CMK (cell line): Measurements from ENCODE around the gene MRPS6.

Experiments
- DNase-seq: peaks from one replicate; pipeline ENCODE4 v3.0.0-alpha.2; 2010; ENCODE audit warnings: low read depth

Gene MRPS6

GRCh38 chr21:34071683-34072082, 1.7 kb upstream of the MRPS6 start:
- no peak for DNase-seq

GRCh38 chr21:34072145-34073031, 990 bp upstream of the MRPS6 start:
- no peak for DNase-seq

GRCh38 chr21:34073749-34074282, 438 bp downstream of the MRPS6 start:
- DNase-seq = peak; percentile 30

- DNase-seq = no peak
Observed at GRCh38 chr21:34074283-34075090, 1.1 kb downstream of the MRPS6 start.

DNA sequence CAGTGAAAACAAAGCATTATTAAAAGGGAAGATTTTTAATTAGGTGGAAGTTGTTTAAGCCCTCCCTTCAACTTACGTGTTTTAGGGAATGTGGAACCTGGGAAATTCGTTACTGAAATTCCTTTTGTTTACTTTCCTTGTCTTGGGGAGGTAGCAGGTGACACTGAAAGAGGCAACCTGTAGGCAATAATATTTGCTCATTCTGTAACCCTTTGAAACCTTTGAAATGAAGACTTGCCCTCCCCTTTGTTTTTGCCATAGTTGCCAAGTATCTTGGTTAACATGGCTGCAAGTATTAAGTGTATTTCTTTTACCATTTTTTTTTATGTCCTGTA, 1.7 kb downstream of the MRPS6 start:
- no peak for DNase-seq

DNA sequence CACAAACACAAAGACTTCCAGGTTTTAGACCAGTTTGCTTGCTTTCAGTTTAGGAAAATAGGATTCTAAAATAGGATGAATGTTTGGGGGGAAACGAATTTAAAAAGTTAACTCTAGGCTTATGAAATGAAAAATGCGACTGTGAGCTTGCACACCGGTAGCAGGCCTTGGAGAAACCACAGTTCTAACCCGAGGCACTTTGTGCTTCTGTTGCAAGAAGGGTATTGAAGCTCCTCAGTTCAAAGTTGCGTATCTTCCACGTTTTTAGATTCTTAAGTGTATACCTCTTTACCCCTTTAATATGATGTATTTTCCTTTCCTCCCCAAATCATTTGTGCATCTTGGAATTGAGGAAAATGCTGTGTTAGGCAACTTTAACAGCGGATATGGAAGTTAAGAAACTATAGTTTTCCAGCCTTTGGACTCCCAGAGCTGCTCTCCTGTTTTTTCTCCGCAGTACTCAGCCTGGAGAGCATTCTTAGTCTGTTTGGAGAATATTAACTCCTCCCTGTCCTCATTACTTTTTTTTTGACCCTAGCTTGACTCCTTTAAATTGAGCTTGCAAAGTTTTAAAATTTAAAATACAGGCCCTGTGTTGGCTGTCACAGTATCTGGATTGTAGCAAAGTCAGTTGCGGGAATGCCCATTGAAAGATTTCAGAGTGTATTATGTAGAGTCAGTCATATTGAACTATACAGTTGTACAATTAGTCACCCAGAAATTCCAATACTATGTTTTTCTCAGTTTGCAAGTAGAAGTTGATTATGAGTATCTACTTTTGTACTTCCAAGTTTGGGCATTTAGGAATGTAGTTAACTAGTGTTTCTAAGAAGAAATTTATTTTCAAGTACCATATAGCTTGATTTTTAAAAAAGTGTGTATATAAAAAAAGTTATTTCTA, 2.6 kb downstream of the MRPS6 start:
- no peak for DNase-seq

- no peak for DNase-seq
Observed at GRCh38 chr21:34076835-34077234, 3.5 kb downstream of the MRPS6 start.

GRCh38 chr21:34077888-34078287, 4.5 kb downstream of the MRPS6 start:
- no peak for DNase-seq

- DNase-seq = no peak
Observed at GRCh38 chr21:34078915-34079314, 5.5 kb downstream of the MRPS6 start.

DNA sequence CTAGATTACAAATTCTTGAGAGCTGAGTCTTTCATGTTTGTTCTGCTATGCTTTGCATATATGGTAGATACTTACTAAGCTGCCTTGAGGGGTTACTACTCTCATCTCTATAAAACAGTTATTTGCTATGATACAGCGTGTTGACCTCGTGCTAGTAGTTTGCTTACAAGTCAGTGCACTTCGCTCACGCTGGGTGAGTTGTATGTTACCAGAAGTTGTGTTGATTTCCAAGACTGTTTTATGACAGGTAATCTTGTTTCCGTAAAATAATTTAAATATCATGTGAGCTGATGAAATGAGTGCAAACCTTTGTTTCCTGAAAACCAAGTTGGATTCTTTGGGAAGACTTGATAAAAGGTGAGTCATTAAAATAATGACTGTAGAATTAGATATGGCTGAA, 7.3 kb downstream of the MRPS6 start:
- DNase-seq = no peak

- no peak for DNase-seq
Observed at GRCh38 chr21:34082769-34083168, 9.4 kb downstream of the MRPS6 start.

DNA sequence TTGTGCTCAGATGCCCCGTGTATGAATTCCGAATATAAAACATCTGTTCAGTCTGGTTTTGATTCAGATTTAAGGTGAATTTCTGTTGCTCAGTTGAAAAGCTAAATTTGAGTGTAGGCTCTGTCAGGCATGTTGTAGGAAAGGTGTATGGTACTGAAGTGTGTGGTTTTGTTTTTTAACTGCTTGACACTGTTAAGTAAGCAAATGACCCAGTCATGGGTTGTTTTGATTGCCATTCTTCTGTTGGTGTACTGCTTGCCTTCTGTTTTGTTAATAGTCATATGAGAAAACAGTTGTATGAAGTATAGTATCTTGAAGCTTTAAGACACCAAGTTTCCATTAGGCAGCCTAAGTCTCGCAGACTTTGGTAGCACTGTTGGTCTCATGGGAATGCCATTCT, 10.0 kb downstream of the MRPS6 start:
- DNase-seq = no peak

GRCh38 chr21:34085129-34085528, 11.8 kb downstream of the MRPS6 start:
- DNase-seq = no peak

- DNase-seq = no peak
Observed at GRCh38 chr21:34086887-34087306, 13.5 kb downstream of the MRPS6 start.

DNA sequence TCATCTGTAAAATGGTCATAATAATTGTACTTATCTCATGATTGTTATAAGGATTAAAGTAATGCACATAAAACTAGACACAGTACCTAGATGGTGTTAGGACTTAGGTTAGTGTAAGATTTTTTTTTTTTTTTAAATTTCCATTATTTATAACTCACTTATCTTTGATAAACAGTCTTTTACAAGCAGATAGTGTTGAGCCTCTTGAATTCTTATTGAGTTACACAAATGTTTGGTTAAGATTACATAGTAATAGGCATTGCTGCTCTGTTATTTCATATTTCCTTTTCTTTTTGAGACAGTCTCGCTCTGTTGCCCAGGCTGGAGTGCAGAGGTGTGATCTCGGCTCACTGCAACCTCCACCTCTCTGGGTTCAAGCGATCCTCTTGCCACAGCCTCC, 15.4 kb downstream of the MRPS6 start:
- no peak for DNase-seq

DNA sequence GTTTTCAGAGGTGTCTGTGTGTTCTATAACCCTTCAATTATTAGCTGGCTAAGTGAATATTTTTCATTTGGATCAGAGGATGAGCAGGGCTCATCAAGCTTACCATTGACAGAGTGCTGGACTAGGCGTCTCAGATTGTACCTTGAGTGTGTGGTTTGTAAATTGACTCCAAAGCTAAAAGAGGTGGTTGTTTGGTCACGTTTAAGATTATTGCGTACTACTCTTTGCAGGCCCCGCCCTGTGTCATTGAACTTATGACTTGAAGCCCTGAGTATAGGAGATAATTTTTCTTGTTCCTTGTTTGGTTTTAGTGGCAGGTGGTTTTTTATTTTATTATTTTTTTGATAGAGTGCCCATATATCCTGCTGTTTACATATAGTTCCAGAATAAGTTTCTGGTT, 17.7 kb downstream of the MRPS6 start:
- no peak for DNase-seq

- no peak for DNase-seq
Observed at GRCh38 chr21:34091607-34092006, 18.2 kb downstream of the MRPS6 start.

- no peak for DNase-seq
Observed at GRCh38 chr21:34092262-34092921, 19.0 kb downstream of the MRPS6 start.

GRCh38 chr21:34093083-34093482, 19.7 kb downstream of the MRPS6 start:
- DNase-seq = no peak

- DNase-seq = no peak
Observed at GRCh38 chr21:34094949-34095348, 21.6 kb downstream of the MRPS6 start.

DNA sequence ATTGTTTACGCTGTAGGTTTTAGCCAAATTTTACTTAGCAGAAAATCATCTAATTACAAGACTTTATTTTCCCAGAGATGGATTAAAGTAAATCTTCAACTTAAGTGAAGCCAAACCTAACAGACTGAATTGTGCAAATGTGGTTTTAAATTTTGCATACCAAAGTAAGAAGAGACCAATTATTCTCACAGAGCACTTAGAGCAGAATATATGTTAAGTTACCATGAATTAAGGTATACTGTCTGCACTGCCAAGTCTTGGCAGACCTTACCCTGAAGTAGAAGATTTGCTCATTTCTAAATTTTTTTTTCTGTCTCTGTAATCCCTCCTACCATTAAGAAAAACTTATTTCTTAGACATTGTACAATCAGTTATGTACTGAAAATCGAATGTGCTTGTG, 24.1 kb downstream of the MRPS6 start:
- no peak for DNase-seq

DNA sequence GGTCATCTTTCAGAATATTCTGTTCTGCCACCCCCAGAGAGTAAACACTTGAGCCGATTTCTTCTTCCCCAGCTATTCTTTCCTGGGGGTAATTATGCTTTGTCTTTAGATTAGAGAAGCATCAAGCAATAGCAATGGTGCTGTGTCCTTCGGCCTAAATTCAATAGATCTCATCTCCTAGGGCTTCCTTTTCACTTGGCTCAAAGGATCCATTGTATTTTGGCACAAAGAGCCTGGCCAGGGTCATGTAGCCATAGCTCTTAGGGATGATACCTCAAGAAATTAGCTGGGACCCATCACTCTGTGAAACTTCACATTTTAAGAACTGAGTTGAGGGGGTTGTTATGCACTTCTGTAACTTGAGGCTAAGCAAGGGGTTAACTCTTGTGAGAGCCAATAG, 27.0 kb downstream of the MRPS6 start:
- DNase-seq = no peak
